Measurements from ENCODE around the gene PGAP1.

The PGAP1 gene

DNA sequence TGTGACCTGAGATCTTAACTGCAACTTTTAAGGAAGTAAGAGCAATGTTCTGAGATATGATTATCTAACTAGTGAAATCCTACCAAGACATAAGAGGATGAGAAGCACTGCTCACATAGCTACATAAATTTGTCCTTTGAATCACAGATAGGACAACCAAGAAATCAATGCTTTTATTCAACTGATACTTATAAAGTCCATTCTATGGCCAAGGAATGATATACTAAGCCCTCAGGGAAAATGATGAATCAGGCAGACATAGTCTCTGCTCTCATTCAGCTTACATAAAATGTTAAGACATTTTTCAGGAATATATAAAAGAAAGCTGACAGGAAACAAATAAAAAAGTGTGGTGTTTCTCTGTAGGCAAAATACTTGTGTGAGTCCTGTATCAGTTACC, 39.1 kb downstream of the PGAP1 start:
- no peak for DNase-seq (ENCODE audit: low read depth in 2 of 2)

GRCh38 chr2:196884368-196884767, 42.1 kb downstream of the PGAP1 start:
- no peak for DNase-seq (ENCODE audit: low read depth in 2 of 2)

- DNase-seq (ENCODE audit: low read depth in 2 of 2): no peak
These were observed 50.1 kb downstream of the PGAP1 start for GRCh38 chr2:196876364-196876763.

GRCh38 chr2:196875414-196875813, 51.1 kb downstream of the PGAP1 start:
- DNase-seq (ENCODE audit: low read depth in 2 of 2): no peak

DNA sequence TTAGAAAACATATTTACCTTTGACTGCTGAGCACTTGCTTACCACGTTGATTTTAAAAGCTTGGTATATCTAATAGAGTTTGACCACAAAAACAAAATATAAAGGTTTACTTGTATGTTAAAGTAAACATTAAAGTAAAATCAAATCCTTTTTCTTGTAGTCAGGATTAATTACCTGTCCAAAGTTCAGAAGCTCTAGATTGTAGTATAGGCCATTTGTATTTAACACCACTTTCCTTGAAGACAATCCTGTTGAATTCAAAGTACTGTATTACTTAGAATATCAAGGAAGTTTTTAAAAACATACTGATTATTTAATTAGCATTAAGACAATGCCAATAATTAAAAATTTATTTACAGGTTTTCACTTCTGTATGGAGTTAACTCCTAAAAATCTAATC, 53.0 kb downstream of the PGAP1 start:
- DNase-seq (ENCODE audit: low read depth in 2 of 2): no peak

DNA sequence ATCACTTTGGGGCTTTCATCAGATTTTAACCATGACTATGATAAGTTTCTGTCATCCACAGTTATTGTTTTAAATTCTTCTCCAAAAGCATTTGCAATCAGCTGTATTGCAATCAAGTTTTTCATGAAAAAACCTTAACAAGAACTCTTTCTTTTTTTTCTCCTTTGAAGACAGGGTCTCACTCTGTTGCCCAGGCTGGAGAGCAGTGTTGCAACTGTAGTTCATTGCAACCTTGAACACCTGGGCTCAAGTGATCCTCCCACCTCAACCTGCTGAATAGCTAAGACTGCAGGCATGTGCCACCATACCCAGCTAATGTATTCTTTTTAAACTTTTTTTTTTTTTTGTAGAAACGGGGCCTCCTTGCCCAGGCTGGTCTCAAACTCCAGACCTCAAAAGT, 71.9 kb downstream of the PGAP1 start:
- no peak for DNase-seq (ENCODE audit: low read depth in 2 of 2)

DNA sequence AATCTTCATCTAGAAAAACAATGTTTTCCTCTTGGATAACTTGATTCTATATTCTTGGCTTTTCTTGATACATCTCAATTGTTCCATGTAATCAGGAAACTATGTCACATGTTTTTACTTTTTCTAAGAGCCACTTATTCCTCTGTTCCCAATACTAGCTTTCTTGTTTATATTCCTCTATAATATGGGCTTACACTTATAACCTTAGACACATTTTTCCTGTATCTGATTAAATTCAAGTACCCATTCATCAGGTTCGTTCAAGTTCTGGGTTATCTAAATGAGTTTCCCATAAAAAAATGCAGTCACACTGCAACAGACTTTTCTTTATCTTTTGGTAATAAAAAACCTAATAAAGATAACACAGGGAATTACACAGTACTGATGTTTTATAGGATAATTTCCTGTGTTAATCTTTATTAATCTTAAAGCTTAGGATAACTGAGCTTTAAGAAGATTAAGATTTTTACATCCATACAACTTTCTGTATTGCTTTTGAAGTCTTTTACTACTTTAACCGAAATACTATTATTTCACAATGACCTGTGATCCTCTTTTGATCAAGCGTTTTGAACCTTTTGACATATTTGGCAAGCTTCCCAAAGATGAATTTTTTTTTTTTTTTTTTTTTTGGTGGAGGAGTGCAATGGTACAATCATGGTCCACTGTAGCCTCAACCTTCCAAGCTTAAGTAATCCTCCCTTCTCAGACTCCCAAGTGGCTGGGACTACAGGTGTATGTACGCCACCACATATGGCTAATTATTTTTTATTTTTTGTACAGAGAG, 73.0 kb downstream of the PGAP1 start:
- no peak for DNase-seq (ENCODE audit: low read depth in 2 of 2)

GRCh38 chr2:196851088-196851487, 75.4 kb downstream of the PGAP1 start:
- DNase-seq (ENCODE audit: low read depth in 2 of 2): no peak

GRCh38 chr2:196849895-196850294, 76.6 kb downstream of the PGAP1 start:
- no peak for DNase-seq (ENCODE audit: low read depth in 2 of 2)

DNA sequence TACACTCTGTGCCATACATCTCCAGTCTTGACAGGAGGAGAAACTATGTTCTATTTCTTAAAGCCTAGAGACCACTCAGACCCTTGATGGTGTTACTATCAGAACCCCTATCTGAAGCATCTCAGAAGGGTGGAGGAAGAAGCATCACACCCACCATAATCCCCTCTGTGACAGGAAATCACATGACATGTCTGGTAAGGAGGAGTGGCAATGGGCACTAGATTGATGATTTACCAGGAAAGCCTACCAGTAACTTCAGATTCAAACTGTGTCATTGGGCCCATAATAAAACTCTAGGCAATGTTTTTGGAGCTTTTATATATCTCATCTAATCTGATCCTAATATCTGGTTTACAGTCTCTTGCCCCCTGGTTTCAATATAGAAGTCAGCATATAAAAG, 80.2 kb downstream of the PGAP1 start:
- no peak for DNase-seq (ENCODE audit: low read depth in 2 of 2)

DNA sequence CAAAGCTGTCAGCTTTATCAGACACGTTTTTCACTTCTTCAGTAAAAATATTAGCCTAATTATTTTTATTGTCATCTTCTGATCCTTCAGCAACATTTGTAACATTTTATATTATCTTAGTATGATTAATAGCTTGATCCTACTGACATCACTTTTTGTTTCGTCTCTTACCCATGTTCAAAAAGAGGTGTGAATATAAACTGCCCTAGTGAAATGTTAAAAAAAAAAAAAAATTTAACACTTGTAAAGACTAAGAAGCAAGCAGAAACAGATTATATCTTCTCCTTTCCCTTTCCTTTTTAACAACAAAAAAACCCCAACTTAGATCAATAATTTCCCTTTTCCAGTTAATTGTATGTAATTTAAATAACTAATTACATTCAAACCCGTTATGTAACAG, 81.1 kb downstream of the PGAP1 start:
- no peak for DNase-seq (ENCODE audit: low read depth in 2 of 2)

DNA sequence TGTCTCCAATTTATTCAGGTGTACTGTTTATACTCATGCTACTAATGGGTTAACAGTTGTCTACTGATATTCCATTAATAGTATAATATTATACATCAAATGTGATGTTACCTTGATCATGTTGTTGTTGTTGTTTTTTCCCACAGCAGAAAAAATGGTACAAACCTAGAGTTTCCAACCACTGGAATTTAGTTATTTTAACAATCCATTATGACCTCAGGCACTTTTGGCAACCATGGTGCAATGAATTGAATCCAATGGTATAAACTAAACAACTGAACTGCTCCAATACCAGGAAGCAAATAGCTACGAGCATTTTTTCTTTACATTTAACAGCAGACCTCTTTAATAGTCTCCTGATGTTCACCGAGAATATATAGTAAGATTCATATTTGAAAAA, 86.3 kb downstream of the PGAP1 start:
- DNase-seq (ENCODE audit: low read depth in 2 of 2): no peak

DNA sequence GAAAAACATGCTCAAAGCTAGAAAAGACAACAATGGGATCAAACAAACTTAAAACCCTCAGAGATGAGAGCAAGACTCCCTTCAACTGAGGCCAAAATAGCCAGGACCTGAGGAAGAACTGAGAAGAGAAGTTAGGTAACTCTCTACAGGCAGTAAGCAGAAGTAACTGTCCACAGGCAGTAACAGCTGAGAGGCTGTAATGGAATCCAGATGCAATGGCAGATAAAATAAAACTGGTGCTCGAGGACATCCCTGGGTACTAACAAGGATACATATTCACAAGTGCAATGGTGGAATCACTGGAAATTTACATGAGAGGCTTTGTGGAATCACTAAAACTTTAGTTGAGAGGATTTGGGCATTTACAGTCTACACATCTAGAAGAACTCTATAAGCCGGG, 86.9 kb downstream of the PGAP1 start:
- DNase-seq (ENCODE audit: low read depth in 2 of 2): no peak

DNA sequence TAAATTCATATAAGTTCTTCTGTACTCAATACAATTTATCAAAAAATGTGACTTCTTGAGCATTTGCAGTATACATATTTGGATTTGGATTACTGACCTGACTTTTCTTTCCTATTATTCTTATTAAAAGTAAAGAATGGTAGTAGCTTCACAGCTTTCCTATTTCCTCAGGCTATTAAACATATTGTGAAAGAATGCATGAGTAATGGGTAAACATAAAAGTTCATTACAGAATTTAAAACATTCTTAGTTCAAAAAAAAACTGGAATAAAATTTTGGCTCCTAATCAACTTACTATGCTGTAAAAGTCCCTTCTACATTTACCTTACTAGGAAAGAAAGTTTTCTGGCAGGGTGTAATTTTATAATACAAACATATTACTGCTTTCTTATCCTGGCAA, 90.1 kb downstream of the PGAP1 start:
- DNase-seq (ENCODE audit: low read depth in 2 of 2): no peak

- DNase-seq (ENCODE audit: low read depth in 2 of 2): no peak
These were observed 95.8 kb downstream of the PGAP1 start for GRCh38 chr2:196830701-196831100.

GRCh38 chr2:196827356-196827755, 99.2 kb downstream of the PGAP1 start:
- DNase-seq (ENCODE audit: low read depth in 2 of 2): no peak

GRCh38 chr2:196823750-196824522, 102.6 kb downstream of the PGAP1 start:
- DNase-seq (ENCODE audit: low read depth in 2 of 2): no peak

- DNase-seq (ENCODE audit: low read depth in 2 of 2): no peak
These were observed 105.3 kb downstream of the PGAP1 start for GRCh38 chr2:196821195-196821594.

DNA sequence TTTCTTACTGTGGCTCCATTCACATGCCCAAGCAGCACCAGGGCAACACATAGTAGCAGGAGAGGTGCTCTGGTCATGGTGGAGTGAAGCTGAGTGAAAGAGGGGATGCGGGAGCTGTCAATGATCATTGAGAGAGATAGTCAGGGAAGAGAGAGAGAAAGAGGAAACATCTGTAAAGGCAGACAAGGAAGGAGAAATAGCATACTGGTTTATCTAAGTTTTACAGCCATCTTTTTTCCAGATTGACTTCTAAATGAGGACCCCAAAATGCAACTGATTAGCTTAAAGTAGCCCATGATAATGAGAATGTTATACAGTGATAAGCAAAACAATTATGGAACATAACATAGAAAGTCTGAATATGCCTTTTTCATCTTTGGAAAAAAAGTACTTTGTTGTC, 117.2 kb downstream of the PGAP1 start, which contains the start of gene C2orf66:
Gene C2orf66 (minus strand): TSS at position 96 of the 400 bp plus-strand sequence. CDS start 19 bp downstream, at position 77.
- DNase-seq (ENCODE audit: low read depth in 2 of 2): no peak

GRCh38 chr2:196808083-196808665, 118.3 kb downstream of the PGAP1 start:
- no peak for DNase-seq (ENCODE audit: low read depth in 2 of 2)

GRCh38 chr2:196804381-196804780, 122.1 kb downstream of the PGAP1 start:
- DNase-seq (ENCODE audit: low read depth in 2 of 2): no peak

DNA sequence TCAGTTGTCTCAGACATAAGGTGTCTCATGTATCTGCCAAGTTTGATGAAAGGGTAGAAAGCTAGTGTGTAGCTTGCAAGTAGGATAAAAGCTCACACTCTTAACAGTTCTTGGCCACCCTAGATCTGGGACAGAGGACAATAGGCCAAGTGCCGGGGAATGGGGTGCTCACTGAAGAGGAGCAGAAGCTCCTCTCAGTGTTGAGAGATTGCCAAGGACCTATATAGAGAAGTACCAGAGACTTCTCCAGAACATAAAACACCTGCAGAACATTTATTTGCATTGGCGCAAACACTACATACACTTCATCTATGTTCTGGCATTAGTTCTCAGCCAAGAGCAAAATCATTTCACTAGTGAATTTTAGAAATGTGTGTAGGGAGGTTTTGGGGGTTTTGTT, 124.1 kb downstream of the PGAP1 start:
- no peak for DNase-seq (ENCODE audit: low read depth in 2 of 2)

Data from activated CD8-positive, alpha-beta memory T cell treated with anti-CD3 and anti-CD28 coated beads for 4 hours (primary cell).